ENCODE results near the gene PPM1L.

Gene PPM1L

DNA sequence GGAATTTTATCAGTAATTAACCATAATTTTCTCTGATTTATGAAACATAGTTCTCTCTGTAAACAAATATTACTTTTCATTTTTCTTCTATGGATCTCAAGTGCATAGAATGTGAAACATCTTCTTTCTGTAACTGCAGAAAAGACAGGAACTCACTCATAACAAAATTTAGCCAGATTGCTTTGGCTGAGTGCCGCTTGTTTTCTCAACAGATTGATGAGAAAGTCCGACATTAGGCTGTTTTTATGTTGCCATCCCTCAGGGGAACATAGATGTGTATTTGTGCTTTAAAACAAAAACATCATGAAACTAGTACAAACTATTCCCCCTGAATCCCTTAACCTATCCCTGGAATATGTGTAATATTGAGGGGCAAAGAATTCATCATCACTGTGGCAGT, 194.9 kb downstream of the PPM1L start:
- H3F3A ChIP-seq (ENCODE audit: control insufficient read depth, insufficient read depth): no peaks in the 10 kb centered on the region
- TF ChIP-seq, protein P1, sequence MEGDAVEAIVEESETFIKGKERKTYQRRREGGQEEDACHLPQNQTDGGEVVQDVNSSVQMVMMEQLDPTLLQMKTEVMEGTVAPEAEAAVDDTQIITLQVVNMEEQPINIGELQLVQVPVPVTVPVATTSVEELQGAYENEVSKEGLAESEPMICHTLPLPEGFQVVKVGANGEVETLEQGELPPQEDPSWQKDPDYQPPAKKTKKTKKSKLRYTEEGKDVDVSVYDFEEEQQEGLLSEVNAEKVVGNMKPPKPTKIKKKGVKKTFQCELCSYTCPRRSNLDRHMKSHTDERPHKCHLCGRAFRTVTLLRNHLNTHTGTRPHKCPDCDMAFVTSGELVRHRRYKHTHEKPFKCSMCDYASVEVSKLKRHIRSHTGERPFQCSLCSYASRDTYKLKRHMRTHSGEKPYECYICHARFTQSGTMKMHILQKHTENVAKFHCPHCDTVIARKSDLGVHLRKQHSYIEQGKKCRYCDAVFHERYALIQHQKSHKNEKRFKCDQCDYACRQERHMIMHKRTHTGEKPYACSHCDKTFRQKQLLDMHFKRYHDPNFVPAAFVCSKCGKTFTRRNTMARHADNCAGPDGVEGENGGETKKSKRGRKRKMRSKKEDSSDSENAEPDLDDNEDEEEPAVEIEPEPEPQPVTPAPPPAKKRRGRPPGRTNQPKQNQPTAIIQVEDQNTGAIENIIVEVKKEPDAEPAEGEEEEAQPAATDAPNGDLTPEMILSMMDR (IDR thresholded peaks at IDR 0.05; ENCODE audit: low read depth, low read length, poor library complexity, severe bottlenecking): no peak
- no peak for TF ChIP-seq EZH2phosphoT487 (IDR thresholded peaks at IDR 0.05; ENCODE audit: borderline replicate concordance, low read length)
- no peak overlapping the region for H3K4me2 ChIP-seq (ENCODE audit: low read length)
- no peak overlapping the region for H3K4me3 ChIP-seq (ENCODE audit: low read length)
- no peaks in the 10 kb centered on the region for H3K36me3 ChIP-seq (ENCODE audit: control insufficient read depth, low read length)
- no peaks in the 10 kb centered on the region for H3K9me2 ChIP-seq (replicated peaks; ENCODE audit: control insufficient read depth, low read length)
- no peaks in the 10 kb centered on the region for H3K79me2 ChIP-seq (ENCODE audit: control insufficient read depth, low read length)
- H3K9me3 ChIP-seq (ENCODE audit: control insufficient read depth, insufficient read depth, low read length): no peaks in the 10 kb centered on the region
- no peak overlapping the region for H3K27ac ChIP-seq (ENCODE audit: low read depth, low read length)
- no peaks in the 10 kb centered on the region for H3K4me1 ChIP-seq (ENCODE audit: control insufficient read depth, low read length)
- H4K20me1 ChIP-seq (ENCODE audit: control insufficient read depth, insufficient read depth, low read depth, low read length): 0 out of 2 replicates have a peak, but pooled peaks cover 2% of the 10 kb centered on the region
- peaks cover 19% of the 10 kb centered on the region for H3K27me3 ChIP-seq (ENCODE audit: control insufficient read depth, low read length)

DNA sequence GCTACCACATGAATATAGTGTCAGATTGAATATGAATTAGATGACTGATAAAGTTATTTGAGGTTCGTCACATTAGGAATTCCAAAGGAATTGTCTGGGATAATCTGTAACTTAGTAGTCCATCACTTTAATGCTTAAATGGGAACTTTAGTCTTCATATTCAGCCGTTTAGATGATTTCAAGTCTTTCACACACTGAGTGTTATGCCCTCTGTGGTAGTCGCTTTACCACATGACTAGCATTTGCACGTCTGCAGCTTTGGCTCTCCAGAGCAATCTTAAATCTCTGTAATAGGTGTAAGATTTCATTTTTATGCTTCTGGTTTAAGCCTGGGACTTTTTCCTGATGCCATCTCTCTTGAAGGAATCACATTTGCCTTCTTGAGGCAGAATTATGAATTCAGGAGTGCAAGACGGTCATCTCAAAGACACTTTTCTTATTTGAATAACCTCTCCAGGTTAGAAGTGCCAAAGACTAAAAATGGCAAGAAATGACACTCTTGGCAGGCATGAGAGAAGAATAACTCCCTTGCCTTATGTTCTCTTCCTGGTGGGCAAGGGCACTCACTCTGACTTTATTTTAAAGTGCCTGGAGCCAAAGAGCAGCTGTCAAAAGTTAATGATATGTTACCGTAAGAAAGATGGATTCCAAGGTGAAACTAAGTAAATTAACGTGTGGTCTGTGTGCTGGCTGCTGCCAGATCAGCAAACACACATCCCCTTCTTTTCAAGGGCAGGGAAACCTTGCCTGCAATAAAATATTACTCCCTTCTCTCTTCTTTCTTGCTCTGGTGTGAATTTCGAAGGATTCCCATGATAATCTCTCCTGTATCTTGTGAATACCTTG, 195.8 kb downstream of the PPM1L start:
- Histone ChIP-seq H3K9me3 (ENCODE audit: control insufficient read depth, insufficient read depth, low read length) (no peaks in the 10 kb centered on the region), H4K20me1 (ENCODE audit: control insufficient read depth, insufficient read depth, low read depth, low read length) (0 out of 2 replicates have a peak, but pooled peaks cover 2% of the 10 kb centered on the region), H3K9me2 (replicated peaks; ENCODE audit: control insufficient read depth, low read length) (no peaks in the 10 kb centered on the region), H3K27me3 (ENCODE audit: control insufficient read depth, low read length) (peaks cover 19% of the 10 kb centered on the region), H3K36me3 (ENCODE audit: control insufficient read depth, low read length) (no peaks in the 10 kb centered on the region), H3K79me2 (ENCODE audit: control insufficient read depth, low read length) (no peaks in the 10 kb centered on the region), H3F3A (ENCODE audit: control insufficient read depth, insufficient read depth) (no peaks in the 10 kb centered on the region), H3K4me2 (ENCODE audit: low read length) (no peak overlapping the region), H3K4me3 (ENCODE audit: low read length) (no peak overlapping the region), H3K4me1 (ENCODE audit: control insufficient read depth, low read length) (no peaks in the 10 kb centered on the region), H3K27ac (ENCODE audit: low read depth, low read length) (no peak overlapping the region)
- TF ChIP-seq EZH2phosphoT487 (IDR thresholded peaks at IDR 0.05; ENCODE audit: borderline replicate concordance, low read length): no peak
- TF ChIP-seq, protein P1 (IDR thresholded peaks at IDR 0.05; ENCODE audit: low read depth, low read length, poor library complexity, severe bottlenecking): no peak

DNA sequence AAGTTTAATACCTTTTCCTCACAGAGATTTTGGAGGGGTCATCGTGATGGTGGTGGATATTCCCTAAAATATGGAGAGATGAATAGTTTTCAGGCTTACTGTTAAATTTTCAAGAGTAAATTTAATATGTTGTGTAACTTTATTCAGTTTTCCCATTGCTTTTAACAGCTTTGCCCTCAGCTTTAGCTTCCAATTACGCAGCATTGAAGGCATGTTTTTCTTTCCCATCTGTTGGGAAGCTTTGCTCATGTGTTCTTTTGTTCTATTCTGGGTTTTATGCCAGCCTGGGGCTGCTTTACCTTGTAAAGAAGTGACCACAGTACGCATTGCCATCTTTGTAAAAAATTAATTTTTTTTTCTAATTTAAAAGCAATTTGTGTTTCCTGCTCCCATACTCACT, 197.7 kb downstream of the PPM1L start:
- Histone ChIP-seq H3K27ac (ENCODE audit: low read depth, low read length) (no peak overlapping the region), H4K20me1 (ENCODE audit: control insufficient read depth, insufficient read depth, low read depth, low read length) (0 out of 2 replicates have a peak, but pooled peaks cover 2% of the 10 kb centered on the region), H3K4me1 (ENCODE audit: control insufficient read depth, low read length) (no peaks in the 10 kb centered on the region), H3K36me3 (ENCODE audit: control insufficient read depth, low read length) (no peaks in the 10 kb centered on the region), H3K27me3 (ENCODE audit: control insufficient read depth, low read length) (peaks cover 14% of the 10 kb centered on the region), H3F3A (ENCODE audit: control insufficient read depth, insufficient read depth) (no peaks in the 10 kb centered on the region), H3K9me3 (ENCODE audit: control insufficient read depth, insufficient read depth, low read length) (no peaks in the 10 kb centered on the region), H3K4me3 (ENCODE audit: low read length) (no peak overlapping the region), H3K79me2 (ENCODE audit: control insufficient read depth, low read length) (no peaks in the 10 kb centered on the region), H3K9me2 (replicated peaks; ENCODE audit: control insufficient read depth, low read length) (no peaks in the 10 kb centered on the region), H3K4me2 (ENCODE audit: low read length) (no peak overlapping the region)
- no peak for TF ChIP-seq EZH2phosphoT487 (IDR thresholded peaks at IDR 0.05; ENCODE audit: borderline replicate concordance, low read length)
- TF ChIP-seq, protein P1 (IDR thresholded peaks at IDR 0.05; ENCODE audit: low read depth, low read length, poor library complexity, severe bottlenecking): no peak
